ENCODE measurements around the gene SLC25A34.

Gene SLC25A34

DNA sequence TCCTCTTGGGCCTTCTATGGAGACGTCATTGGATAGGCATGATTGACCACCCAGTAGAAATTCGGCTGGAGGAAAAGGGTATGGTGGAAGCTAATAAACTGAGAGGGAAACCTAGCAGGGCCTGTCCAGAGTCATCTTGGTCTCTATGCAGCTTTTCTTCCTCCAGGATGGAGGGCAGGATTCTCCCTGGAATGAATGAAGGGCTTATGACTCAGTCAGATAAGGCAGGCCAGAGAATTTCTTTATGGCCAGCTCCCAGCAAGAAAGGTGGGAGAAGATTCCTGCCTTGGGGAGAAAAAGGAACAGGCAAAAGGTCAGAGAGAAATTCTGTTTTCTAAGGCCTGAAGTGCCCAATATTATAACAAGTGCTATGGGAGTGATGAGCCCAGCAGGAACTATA lies 39.6 kb downstream of the SLC25A34 start:
- no peak for DNase-seq
- no peak for ATAC-seq

DNA sequence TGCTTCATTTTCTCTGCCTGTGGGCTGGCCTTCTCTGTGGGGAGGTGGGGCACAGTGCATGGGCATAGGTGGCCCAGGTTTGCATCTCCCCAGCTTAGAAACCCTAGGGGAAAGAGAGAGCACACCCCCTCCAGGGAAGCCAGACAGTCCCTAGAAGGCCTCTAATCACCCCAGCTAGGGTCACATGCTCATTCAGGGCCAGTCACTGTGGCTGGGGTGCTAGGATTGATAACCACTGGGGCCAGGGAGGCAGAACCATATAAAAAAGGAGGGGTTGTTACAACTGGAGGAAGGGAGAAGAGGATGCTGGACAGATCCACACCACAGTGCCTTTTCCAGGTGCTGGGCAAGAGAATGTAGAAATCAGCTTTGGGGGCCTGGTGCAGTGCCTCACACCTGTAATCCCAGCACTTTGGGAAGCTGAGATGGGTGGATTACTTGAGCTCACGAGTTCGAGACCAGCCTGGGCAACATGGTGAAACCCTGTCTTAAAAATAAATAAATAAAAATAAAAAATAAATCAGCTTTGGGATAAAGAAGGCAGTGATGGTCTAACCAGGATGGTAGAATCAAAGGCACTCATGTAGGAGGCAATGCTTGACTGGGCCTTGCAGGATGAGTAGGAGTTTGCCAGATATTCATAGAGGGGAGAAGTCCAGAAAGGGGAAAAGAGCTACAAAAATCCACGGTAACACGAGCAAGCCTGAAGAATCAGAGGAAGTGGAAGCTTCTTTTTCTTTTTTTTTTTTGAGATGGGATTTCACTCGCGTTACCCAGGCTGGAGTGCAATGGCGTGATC lies 42.0 kb downstream of the SLC25A34 start:
- no peak for ATAC-seq

DNA sequence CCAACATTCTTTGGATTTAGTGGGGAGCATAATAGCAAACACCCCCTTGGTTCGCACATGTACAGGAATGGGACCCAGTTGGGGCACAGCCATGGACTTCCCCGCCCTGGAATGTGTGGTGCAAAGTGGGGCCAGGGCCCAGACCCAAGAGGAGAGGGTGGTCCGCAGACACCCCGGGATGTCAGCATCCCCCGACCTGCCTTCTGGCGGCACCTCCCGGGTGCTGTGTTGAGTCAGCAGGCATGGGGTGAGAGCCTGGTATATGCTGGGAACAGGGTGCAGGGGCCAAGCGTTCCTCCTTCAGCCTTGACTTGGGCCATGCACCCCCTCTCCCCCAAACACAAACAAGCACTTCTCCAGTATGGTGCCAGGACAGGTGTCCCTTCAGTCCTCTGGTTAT lies 49.6 kb downstream of the SLC25A34 start:
- DNase-seq: no peak
- no peak for ATAC-seq

More for the DNA sequence above, 42.0 kb downstream of the SLC25A34 start:
- DNase-seq: no peak

DNA sequence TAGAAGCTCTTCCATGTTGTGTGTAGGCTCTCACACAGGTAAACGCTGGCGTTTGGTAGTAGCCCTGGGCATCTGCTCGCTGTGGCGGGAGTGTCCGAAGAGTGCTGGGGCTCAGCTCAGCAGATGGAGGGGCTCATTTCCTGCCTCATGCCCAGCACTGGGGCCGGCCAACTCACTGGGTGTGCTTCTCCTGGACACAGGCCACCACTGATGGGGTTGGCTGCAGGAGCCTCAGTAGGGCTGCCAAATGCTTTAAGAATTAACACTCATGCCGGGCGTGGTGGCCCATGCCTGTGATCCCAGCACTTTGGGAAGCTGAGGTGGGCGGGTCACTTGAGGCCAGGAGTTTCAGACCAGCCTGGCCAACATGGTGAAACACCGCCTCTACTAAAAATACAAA lies 50.5 kb downstream of the SLC25A34 start:
- ATAC-seq (no peak), DNase-seq (no peak)

DNA sequence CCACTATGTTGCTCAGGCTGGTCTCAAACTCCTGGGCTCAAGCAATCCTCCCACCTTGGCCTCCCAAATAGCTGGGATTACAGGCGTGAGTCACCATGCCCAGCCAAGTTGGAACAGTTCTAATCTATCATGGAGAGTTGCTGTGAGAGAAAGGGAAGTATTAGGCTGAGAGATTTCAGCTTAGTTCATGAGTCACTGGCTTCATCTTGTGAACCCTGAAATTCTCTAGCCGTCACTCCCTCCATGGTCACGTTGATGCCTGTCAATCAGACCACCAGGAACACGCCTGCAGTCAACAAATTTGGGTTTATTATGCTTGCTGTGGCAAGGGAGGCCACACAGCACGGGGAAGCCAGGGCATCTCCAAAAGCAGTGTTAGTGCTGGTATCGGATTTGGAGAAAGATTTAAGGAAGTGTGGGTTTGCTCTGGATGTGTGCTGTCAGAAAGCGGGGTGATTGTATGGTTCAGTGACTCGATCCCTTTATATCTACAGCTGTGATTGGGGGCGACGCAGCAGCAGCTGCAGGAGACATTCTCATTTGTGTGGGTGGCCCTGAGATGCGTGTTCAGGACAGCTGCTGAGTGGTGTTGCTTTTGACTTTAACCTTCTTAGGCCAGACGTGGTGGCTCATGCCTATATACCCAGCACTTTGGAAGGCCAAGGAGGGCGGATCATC lies 52.7 kb downstream of the SLC25A34 start:
- DNase-seq: no peak

More for the DNA sequence above, 52.7 kb downstream of the SLC25A34 start:
- no peak for ATAC-seq

Data from stimulated activated naive CD8-positive, alpha-beta T cell treated with anti-CD3 and anti-CD28 coated beads, Interleukin-15, Interleukin-2, amounts not matched to agents 100 U/mL and 50 U/mL, for 24 hours (primary cell).